NCI-H1105 treated with DMSO at 0.1 percent for 48 hours (cell line): ENCODE measurements around the gene OR6K2.
"Not testable (repeated sequence)": the region's sequence is repeated elsewhere in the genome, so short reads cannot be mapped to it uniquely, and the experiment has no call there.

Experiments used
- DNase-seq: peaks from one replicate; lab custom pipeline; 2025; lab: John Stamatoyannopoulos, UW

OR6K2 gene, protein sequence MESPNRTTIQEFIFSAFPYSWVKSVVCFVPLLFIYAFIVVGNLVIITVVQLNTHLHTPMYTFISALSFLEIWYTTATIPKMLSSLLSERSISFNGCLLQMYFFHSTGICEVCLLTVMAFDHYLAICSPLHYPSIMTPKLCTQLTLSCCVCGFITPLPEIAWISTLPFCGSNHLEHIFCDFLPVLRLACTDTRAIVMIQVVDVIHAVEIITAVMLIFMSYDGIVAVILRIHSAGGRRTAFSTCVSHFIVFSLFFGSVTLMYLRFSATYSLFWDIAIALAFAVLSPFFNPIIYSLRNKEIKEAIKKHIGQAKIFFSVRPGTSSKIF

GRCh38 chr1:158700552-158700951 lies at the start of gene OR6K2:
Gene OR6K2, minus strand, starts transcription at chr1:158700652. Its CDS starts 0 bp downstream, at chr1:158700652.
- no peak for DNase-seq

- DNase-seq: no peak
Observed at GRCh38 chr1:158735848-158736247, 35.4 kb upstream of the OR6K2 start.

DNA sequence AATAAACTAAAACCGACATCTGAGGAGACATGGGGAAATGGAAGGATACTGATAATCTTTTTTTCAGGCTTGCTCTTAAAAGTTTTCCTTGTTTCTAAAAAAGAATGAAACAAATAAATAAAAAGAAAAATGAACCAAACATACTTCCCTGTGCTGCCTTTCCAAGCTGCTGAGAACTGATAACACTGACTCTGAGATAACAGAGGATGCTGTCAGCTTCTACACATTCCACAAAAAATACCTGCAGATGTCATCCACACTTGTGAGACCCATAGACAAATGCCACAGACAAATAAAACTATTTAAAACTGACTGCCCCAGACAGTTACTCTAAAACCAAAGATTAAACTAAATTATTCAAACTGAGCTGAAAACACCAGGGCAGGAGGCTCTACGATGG lies 32.1 kb upstream of the OR6K2 start:
- DNase-seq: no peak

DNA sequence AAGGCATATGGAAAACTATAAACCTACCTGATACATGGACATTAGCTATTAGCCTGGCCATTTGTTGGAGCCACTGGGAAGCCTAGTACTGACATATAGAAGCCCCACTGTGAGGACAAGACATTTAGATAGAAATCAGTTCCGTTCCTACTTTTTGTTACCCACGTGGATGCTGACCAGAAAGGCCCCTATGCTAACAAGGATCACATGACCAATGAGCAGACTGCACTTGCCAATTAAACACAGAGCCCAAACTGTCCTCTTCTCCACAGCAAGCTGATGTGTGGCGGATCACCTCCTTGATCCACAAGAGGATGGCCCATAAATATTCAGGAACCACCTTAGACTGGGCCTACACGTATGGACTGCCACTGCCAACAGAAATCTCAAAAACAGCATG lies 31.3 kb upstream of the OR6K2 start:
- no peak for DNase-seq

- no peak for DNase-seq
Observed at GRCh38 chr1:158730453-158730852, 30.0 kb upstream of the OR6K2 start.

DNA sequence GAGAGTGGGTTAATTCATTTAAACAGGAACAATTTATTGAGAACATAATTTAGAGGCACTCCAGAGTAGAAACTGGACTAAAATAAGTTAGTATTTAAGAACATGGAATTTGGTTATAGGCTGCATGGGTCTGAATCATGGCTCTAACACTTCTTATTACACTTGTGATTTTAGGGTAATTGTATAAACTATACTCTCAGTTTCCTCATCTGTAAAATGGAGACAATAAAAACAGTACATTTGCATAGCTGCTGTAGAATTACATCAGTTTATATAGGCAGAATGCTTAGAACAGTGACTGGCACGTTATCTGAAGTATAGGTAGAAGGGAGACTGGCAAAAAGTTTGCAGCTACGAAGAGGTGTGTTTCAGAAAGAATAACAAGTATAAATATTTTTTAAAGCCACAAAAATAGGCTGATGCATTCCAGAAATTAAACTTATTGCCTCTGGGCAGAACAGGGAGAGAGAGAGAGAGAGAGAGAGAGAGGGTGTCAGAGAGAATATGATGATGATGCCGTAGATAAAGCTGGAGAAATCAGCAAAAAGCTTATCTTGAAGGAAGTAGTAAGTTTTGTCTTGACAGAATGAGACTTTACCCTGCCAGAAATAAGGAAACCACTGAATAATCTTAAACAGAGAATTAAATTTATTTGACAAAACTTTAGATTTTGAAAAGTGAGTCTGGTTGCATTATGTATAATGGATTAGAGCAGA lies 28.2 kb upstream of the OR6K2 start:
- no peak for DNase-seq

DNA sequence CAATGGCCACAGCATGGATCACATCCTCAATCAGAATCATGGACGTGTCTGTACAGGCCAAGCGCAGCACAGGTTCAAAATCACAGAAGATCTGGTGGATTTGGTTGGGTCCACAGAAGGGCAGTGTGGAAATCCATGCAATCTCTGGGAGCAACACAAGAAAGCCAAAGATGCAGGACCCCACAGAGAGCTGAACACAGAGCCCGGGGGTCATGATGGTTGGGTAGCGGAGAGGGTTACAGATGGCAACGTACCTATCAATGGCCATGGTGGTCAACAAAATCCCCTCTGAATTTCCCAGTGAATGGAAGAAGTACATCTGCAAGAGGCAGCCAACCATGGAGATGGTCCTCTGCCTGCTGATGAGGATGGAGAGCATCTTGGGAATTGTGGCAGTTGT lies 24.0 kb upstream of the OR6K2 start:
- DNase-seq: no peak

DNA sequence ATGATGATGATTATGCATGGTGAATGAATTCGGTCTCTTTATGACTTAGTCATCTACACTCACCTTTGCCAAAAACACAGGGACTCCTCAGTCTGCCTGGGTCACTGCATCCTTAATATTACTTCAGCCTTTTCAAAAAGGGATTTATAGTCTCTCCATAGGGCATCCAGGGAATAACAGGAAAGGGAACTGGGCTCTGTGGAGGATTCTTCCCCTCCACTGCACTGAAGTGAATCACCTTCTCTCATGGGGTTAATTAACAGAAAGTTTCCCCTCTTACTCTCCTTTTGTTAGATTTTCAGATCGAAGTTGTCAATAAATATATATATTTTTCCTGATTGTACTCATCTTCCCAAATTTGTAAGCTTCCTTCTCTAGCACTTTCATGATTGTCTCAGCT lies 20.2 kb upstream of the OR6K2 start, which contains the start of gene OR6K3:
Gene OR6K3, minus strand, starts transcription at position 101 of the 400 bp plus-strand sequence. CDS start 2,605 bp downstream, outside the sequence.
- DNase-seq: no peak

DNA sequence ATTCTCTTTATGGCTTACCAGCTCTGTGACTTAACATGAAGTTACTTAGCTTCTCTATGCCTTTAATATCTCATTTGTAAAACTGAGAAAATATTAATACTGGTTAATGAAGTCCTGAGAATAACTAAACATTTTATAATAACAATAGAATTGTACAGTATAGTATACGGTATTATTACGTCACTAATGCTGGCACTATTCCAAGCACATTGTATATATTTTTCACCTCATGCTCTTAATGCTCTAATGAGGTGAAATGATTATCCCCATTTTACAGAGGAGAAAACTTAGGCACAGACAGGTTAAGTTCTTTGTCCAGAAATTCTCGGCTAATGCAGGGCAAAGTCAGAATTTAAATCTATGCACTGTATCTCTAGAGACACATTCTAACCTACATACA lies 19.2 kb upstream of the OR6K2 start:
- no peak for DNase-seq

DNA sequence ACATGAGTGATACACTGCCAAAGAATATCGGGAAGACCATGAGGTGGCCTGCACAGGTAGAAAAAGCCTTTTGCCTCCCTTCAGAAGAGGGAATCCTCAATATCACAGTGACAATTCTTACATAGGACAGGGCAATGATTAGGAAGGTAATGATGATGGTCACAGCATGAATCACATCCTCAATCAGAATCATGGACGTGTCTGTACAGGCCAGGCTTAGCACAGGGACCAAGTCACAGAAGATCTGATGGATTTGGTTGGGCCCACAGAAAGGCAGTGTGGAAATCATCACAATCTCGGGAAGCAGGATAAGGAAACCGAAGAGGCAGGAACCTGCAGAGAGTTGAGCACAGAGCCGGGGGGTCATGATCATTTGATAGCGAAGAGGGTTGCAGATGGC lies 16.9 kb upstream of the OR6K2 start:
- no peak for DNase-seq

DNA sequence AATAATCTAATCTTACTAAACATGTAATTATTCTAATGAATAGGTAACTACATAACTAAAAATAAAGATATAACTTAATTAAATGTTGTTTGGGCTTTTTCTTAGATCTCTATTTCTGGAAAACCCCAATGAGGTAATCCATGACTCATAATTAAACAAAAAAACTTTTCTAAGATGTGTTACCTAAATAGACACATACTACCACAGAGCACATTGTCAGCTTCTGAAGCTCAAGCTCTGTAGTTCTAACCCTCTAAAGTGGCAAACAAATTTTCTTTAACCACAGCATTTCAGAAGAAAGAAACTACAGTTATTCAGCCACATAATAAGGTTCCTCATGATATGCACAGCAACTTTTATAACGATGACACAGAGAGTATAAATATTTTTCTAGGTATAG lies 15.9 kb upstream of the OR6K2 start:
- DNase-seq: no peak

GRCh38 chr1:158714754-158715153 lies 14.3 kb upstream of the OR6K2 start:
- no peak for DNase-seq

DNA sequence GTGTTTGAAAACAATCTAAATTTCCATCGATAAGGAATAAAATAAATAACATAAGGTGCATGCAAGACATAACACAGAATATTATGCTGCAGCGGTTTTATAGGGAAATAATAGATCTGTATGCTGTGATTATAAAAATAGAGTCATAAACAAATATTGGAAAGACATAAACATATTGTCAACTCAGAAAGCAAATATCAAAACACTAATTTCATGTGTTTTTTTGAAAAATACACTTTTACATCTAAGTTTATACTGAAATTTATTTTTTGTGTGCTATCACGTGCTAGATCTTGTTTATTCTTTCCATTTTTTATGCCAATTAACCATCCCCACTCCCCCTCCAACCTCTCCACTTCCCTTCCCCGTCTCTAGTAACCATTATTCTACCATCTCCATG lies 10.6 kb upstream of the OR6K2 start:
- no peak for DNase-seq

GRCh38 chr1:158706096-158706495 lies 5.6 kb upstream of the OR6K2 start:
- no peak for DNase-seq

- no peak for DNase-seq
Observed at GRCh38 chr1:158694596-158694995, 5.9 kb downstream of the OR6K2 start.

DNA sequence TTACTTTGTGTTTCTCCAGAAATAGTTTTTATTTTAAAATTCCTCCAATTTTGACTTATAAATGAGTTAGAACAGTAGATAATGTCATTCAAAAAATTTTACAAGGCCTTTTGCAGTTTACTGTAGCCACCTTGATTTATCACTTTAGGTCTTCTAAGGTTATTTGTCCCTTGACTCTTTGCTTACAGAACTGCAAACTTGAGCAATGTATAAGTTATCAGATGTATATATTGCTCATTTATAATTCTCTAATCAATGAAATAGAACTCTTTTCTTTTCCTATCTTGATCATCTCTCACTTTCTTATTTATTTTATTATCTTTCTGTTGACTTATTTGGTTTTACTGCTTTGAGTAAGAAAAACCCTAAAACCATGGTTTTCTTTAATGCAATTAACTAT lies 8.1 kb downstream of the OR6K2 start:
- no peak for DNase-seq

DNA sequence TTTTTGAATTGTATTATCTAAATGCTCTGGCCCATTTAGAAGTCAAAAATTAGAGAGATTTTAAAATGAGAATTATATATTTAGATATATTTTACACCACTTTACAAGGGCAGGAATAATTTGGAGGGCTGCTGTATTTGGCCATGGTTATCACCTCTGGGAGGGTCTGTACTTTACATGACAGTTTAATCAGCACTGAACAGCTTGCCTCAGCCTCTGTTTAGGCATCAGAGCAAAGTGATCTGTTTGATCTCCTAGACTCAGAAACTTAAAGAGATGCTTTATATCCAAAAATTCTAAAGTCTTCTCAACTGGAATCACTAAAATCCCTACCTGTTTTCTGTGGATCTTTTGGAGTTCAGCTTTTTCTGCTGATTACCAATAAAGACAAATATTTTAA lies 8.5 kb downstream of the OR6K2 start:
- DNase-seq: no peak

GRCh38 chr1:158691149-158691548 lies 9.3 kb downstream of the OR6K2 start:
- DNase-seq: not testable (repeated sequence)

GRCh38 chr1:158689875-158690274 lies 10.6 kb downstream of the OR6K2 start:
- no peak for DNase-seq

- DNase-seq: no peak
Observed at GRCh38 chr1:158689110-158689509, 11.3 kb downstream of the OR6K2 start.

GRCh38 chr1:158688343-158688742 lies 12.1 kb downstream of the OR6K2 start:
- DNase-seq: not testable (repeated sequence)

DNA sequence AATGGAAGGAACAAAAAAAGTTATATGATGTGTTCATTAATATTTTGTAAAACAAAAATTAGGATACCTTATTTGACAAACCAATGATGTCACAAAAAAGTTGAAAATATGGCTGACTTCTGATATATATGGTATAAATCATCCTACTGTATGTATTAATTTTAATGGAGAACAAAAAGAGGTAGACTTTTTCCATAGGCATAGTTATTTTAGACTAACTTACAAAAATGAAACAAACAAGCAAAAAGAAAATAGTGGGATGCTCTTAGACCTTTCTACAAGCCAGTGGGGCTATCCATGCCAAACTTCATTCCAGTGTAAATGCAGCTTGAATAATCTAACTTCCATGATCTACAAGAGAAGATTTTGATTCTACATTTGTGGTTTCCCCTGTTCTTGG lies 13.4 kb downstream of the OR6K2 start:
- no peak for DNase-seq
